Ascending aorta (tissue), 2 donors: ENCODE data around the gene UBE2R2. TPM values are rescaled to one million over a fixed set of nuclear protein-coding genes. Genes with fewer than 3 reads are reported as not detected.
"Not testable (repeated sequence)": the region's sequence is repeated elsewhere in the genome, so short reads cannot be mapped to it uniquely, and the experiment has no call there.

Experiments used
- DNase-seq, 2 donors: peaks; one replicate each; pipeline ENCODE4 v3.0.0-alpha.2; 2019; ENCODE audit warnings: low spot score in 2 of 2
- H3K27ac ChIP-seq, 2 donors: fragments of 200-600 bp; sonication (generic); one replicate each; pipeline ENCODE4 v1.5.1; 2016 to 2017; ENCODE audit warnings: mild to moderate bottlenecking in 1 of 2
- H3K27me3 ChIP-seq: fragments of 200-600 bp; sonication (generic); one replicate; pipeline ENCODE4 v1.5.1; 2017
- H3K36me3 ChIP-seq, 2 donors: fragments of 200-600 bp; sonication (generic); one replicate each; pipeline ENCODE4 v1.5.1; 2016
- H3K4me1 ChIP-seq, 2 donors: fragments of 200-600 bp; sonication (generic); one replicate each; pipeline ENCODE4 v1.5.1; 2016 to 2017; ENCODE audit warnings: mild to moderate bottlenecking in 1 of 2
- H3K4me3 ChIP-seq, 2 donors: fragments of 200-600 bp; sonication (generic); one replicate each; pipeline ENCODE4 v1.5.1; 2016 to 2017; ENCODE audit warnings: mild to moderate bottlenecking in 1 of 2
- H3K9me3 ChIP-seq, 2 donors: fragments of 200-600 bp; sonication (generic); one replicate each; pipeline ENCODE4 v1.5.1; 2016
- CTCF ChIP-seq, 3 experiments: fragments of 200-600 bp in 2 of 3; fragments of 450-650 bp in 1 of 3; sonication (generic) in 2 of 3; IDR thresholded peaks; one replicate each; pipeline ENCODE4 v1.5.1; 2016 to 2019; ENCODE audit warnings: antibody characterized with exemption in 3 of 3, mild to moderate bottlenecking in 1 of 3, moderate library complexity in 1 of 3
- intact Hi-C: fragments of 100-400 bp; cut with DNase I; formaldehyde crosslinking; loops from one replicate; pipeline ENCODE4 v1.15.1; 2023
- total RNA-seq: library from RNA; depleted of rRNA; stranded (reverse); fragments of >200 nt; gene quantifications from one replicate; pipeline ENCODE4 v1.1.0, GENCODE V29; 2016

Gene UBE2R2
- total RNA-seq, 1 donor from 2014 or later: 7.2 TPM

- peak overlapping the region; percentile 85 to 95 for H3K4me3 ChIP-seq
- no peaks in the 10 kb centered on the region for H3K9me3 ChIP-seq
- no peak for TF ChIP-seq CTCF (IDR thresholded peaks at IDR 0.05)
- H3K27me3 ChIP-seq: no peaks in the 10 kb centered on the region
- intact Hi-C loops: loop anchor here (5.0 to 10.0 kb wide), 6 partner anchors 103 to 1176 kb away; partner anchors contain the start of genes NFX1, UBAP1 and UBAP2
- H3K4me1 ChIP-seq: peaks cover 0 to 25% of the 10 kb centered on the region in 2 donors
- no peak for DNase-seq
- H3K27ac ChIP-seq: peak overlapping the region; percentile 99 to 100
- peaks cover 0 to 3% of the 10 kb centered on the region in 2 donors for H3K36me3 ChIP-seq
Observed at GRCh38 chr9:33818847-33819500, 2.0 kb downstream of the UBE2R2 start.

GRCh38 chr9:33820231-33820745 lies 3.3 kb downstream of the UBE2R2 start:
- no peaks in the 10 kb centered on the region for H3K27me3 ChIP-seq
- peak overlapping the region in 1 of 2 donors; percentile 99 for H3K27ac ChIP-seq
- intact Hi-C loops: no loop called here
- no peaks in the 10 kb centered on the region for H3K9me3 ChIP-seq
- H3K4me1 ChIP-seq: peaks cover 0 to 23% of the 10 kb centered on the region in 2 donors
- TF ChIP-seq CTCF (IDR thresholded peaks at IDR 0.05): no peak
- H3K36me3 ChIP-seq: peaks cover 0 to 3% of the 10 kb centered on the region in 2 donors
- H3K4me3 ChIP-seq: peak overlapping the region in 1 of 2 donors; percentile 85
- DNase-seq: no peak

- H3K9me3 ChIP-seq: no peaks in the 10 kb centered on the region
- no peak for TF ChIP-seq CTCF (IDR thresholded peaks at IDR 0.05)
- peaks cover 0 to 3% of the 10 kb centered on the region in 2 donors for H3K36me3 ChIP-seq
- intact Hi-C loops: no loop called here
- H3K27ac ChIP-seq: no peak overlapping the region
- DNase-seq: no peak
- no peaks in the 10 kb centered on the region for H3K27me3 ChIP-seq
- H3K4me3 ChIP-seq: no peak overlapping the region
- peaks cover 0 to 17% of the 10 kb centered on the region in 2 donors for H3K4me1 ChIP-seq
Observed at GRCh38 chr9:33823801-33824200, 6.8 kb downstream of the UBE2R2 start.

- H3K36me3 ChIP-seq, H3K4me3 ChIP-seq, intact Hi-C loops, H3K27ac ChIP-seq, H3K4me1 ChIP-seq, H3K27me3 ChIP-seq, H3K9me3 ChIP-seq, DNase-seq: not testable (repeated sequence)
Observed at GRCh38 chr9:33827285-33827684, 10.3 kb downstream of the UBE2R2 start.

GRCh38 chr9:33829641-33830230 lies 12.8 kb downstream of the UBE2R2 start:
- intact Hi-C loops, H3K36me3 ChIP-seq, H3K27ac ChIP-seq, DNase-seq, H3K4me3 ChIP-seq, H3K4me1 ChIP-seq, H3K9me3 ChIP-seq, H3K27me3 ChIP-seq: not testable (repeated sequence)

GRCh38 chr9:33835625-33836260 lies 18.8 kb downstream of the UBE2R2 start:
- intact Hi-C loops: loop anchor here (1.0 kb wide), 1 partner anchor 19 kb away; no protein-coding TSS in a partner anchor
- H3K27me3 ChIP-seq: no peaks in the 10 kb centered on the region
- H3K4me3 ChIP-seq: no peak overlapping the region
- TF ChIP-seq CTCF (IDR thresholded peaks at IDR 0.05): no peak
- peak overlapping the region; percentile 28 to 31 for H3K27ac ChIP-seq
- no peak for DNase-seq
- no peaks in the 10 kb centered on the region for H3K9me3 ChIP-seq
- peaks cover 0 to 19% of the 10 kb centered on the region in 2 donors for H3K4me1 ChIP-seq
- no peaks in the 10 kb centered on the region for H3K36me3 ChIP-seq

GRCh38 chr9:33836261-33836660 lies 19.3 kb downstream of the UBE2R2 start:
- Histone ChIP-seq H3K27ac (peak overlapping the region; percentile 3 to 28), H3K4me1 (peaks cover 0 to 21% of the 10 kb centered on the region in 2 donors)
- not testable (repeated sequence) for H3K9me3 ChIP-seq, H3K27me3 ChIP-seq, H3K36me3 ChIP-seq, H3K4me3 ChIP-seq
- peak in 1 of 2 donors; percentile 73 for DNase-seq
- intact Hi-C loops: loop anchor here (1.0 kb wide), 1 partner anchor 20 kb away; no protein-coding TSS in a partner anchor
